Motor neuron (in vitro differentiated cells): Measurements from ENCODE around the gene PTCH2. TPM values are rescaled to one million over a fixed set of nuclear protein-coding genes. Genes with fewer than 3 reads are reported as not detected.

Experiments used
- ATAC-seq, 8 experiments: fragments of 200-7000 bp; cut with Tn5 transposase; replicated peaks in 6 of 8; 2 replicates each; pipeline ENCODE4 v1.8.0; 2021; ENCODE audit warnings: mild to moderate bottlenecking in 8 of 8, moderate library complexity in 8 of 8
- H3K27ac ChIP-seq, 2 donors: fragments of 250-450 bp; sonication (Bioruptor Pico); 2 replicates each; pipeline ENCODE4 v1.9.0; 2021; ENCODE audit warnings: antibody characterized with exemption in 2 of 2, mild to moderate bottlenecking in 2 of 2, moderate library complexity in 1 of 2
- H3K4me1 ChIP-seq, 2 donors: fragments of 250-450 bp; sonication (Bioruptor Pico); replicated peaks in 1 of 2; 2 replicates each; pipeline ENCODE4 v1.6.1; 2021; ENCODE audit warnings: antibody characterized with exemption in 2 of 2, mild to moderate bottlenecking in 2 of 2, moderate library complexity in 1 of 2
- H3K4me3 ChIP-seq, 5 donors: fragments of 250-450 bp; sonication (Bioruptor Pico); 2 replicates each; pipeline ENCODE4 v1.9.0; 2021; ENCODE audit warnings: antibody characterized with exemption in 5 of 5, mild to moderate bottlenecking in 5 of 5, moderate library complexity in 4 of 5
- WGBS, 10 experiments: fragments of 450-650 bp; shearing (Covaris generic); methylation state at CpG; one replicate each; pipeline ENCODE4 v1.0.0; 2022; 5-methylcytosine and 5-hydroxymethylcytosine counted together
- in situ Hi-C, 9 experiments: fragments of 400-800 bp; cut with MboI; loops; one replicate each; pipeline ENCODE4 v1.15.0; 2021; ENCODE audit warnings: low sequenced_read_pairs in 9 of 9, low pct_unique_long_range_greater_than_20kb in 2 of 9; ENCODE audit not compliant: unreplicated experiment in 9 of 9
- total RNA-seq, 8 experiments: library from RNA; unstranded; fragments of 300-600 nt; gene quantifications; 2 replicates each; pipeline versions ENCODE4 v1.2.3 to v1.2.4, GENCODE V29; 2022

PTCH2 gene
- total RNA-seq, 8 experiments from 2014 or later = 0.81 to 3.0 (median 2.2) TPM

DNA sequence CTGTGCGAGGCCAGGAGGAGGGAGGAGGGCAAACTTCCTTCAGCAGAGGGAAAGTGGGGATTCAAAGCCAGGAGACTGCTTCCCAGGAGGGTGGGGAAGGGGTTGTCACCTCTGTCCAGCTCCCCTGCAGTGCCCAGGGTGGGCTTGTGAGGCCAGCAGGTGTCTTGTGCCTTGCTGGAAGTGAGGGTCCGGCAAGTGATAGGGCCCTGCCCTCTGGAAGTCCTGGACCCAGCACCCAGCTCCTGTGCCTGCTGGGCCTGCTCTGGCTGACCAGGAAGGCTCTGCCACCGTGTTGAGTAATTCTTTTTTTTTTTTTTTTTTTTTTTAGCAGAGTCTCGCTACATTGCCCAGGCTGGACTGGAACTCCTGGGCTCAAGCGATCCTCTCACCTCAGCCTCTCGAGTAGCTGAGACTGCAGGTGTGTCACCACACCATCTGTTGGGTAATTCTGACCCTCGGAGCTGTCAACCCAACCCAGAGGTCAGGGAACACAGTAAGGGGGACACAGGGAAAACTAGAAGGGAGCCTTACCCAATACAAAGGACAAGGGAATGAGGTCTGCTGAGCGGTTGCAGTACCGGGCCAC lies 56.1 kb downstream of the PTCH2 start:
- Histone ChIP-seq H3K4me3 (no peak overlapping the region), H3K27ac (no peak overlapping the region), H3K4me1 (peaks cover 26 to 28% of the 10 kb centered on the region in 2 donors)
- in situ Hi-C loops = no loop called here
- no peak for ATAC-seq
- WGBS, 10 experiments = 0 to 100% (median 86%) methylated on average over 1 to 8 of the region's 9 CpGs; no CpG with 5 or more reads in 4 of the 10 experiments

DNA sequence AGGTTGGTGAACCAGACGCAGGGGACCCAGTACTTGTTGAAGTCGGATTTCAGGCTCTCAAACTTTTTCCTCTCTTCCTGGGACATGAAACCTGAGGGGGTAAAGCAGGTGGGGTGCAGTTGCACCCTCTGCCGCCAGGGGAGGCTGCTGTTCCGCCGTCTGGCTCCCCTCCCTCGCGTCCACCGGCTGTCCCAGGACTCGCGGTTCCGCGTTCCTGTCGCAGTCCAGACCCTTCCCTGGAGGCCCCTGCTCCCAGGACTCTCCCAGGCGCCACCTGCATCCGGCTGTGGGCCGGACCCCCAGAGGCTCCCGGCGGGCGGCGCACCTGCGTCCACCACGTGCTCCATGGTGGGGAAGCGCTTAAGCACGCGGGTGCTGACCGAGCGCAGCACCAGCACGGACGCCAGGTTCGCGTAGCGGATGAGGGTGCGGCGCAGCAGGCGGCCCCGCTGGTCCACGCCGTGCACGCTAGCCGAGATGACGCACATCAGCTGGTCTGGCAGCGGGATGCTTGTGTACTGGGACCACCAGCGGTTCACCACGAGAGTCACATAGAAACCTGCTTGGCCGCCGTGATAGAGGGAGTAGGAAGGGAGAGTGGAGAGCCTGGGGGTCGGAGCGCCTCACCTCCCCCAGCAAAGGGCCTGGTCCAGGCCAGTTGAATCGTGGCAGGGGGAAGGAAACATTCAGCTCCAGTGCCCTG lies 56.8 kb downstream of the PTCH2 start:
- Histone ChIP-seq H3K27ac (no peak overlapping the region), H3K4me3 (peak overlapping the region in 4 of 5 donors; percentile 5 to 26 (median 17)), H3K4me1 (peaks cover 25 to 28% of the 10 kb centered on the region in 2 donors)
- peak; percentile 69 to 89 (median 82) for ATAC-seq
- 0 to 67% (median 17%) methylated on average over 1 to 43 of the region's 49 CpGs; no CpG with 5 or more reads in 3 of the 10 experiments for WGBS, 10 experiments
- in situ Hi-C loops = no loop called here

DNA sequence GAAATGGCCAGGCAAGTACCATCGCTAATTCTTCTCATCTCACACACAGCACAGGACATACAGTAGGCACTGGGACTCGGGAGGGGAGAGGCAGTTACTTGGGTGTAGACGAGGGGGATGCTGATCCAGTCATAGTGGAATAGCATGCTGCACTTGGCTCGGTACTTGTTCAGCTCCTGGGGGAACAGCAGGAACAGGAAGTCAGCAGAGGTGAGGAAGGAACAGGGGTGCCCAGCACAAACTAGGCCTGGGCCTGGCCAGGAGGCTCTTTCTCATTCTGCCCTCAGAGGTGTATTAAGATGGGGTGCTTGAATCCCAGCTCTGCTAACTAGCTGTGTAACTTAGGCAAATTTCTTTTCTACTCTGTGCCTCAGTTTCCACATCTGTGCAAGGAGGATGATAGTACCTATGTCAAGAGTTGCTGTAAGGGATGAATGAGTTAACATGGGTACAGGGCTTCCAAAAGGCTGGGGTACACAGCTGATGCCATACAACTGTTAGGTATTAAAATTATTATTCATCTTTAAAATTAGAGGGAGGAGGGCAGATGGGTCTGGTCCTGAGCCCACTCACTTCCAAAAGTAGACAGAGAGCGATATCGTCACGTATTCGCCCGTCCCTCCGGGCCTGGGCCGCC lies 57.4 kb downstream of the PTCH2 start:
- WGBS, 10 experiments = 31 to 80% (median 49%) methylated on average over 2 to 7 of the region's 11 CpGs; no CpG with 5 or more reads in 4 of the 10 experiments

DNA sequence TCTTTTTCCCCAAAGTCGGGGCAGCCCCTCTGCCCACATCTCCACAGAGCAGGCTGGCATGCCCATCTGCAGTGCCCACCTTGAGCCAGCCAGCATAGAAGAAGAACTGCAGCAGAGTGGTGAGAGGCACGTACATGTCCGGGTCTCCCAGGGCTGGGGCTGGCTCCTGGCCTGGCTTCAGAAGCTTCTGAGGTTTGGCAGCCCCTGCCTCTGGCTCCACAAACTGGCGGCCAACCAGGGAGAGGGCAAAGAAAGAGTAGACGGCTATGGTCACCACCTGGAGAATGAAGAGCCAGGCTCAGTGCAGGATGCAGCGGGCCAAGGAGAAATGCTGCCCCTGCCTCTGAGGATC lies 58.0 kb downstream of the PTCH2 start:
- Histone ChIP-seq H3K4me3 (no peak overlapping the region), H3K27ac (no peak overlapping the region), H3K4me1 (peaks cover 20 to 28% of the 10 kb centered on the region in 2 donors)
- ATAC-seq = no peak
- 67 to 100% (median 100%) methylated on average over 1 to 3 of the region's 6 CpGs; no CpG with 5 or more reads in 6 of the 10 experiments for WGBS, 10 experiments
- in situ Hi-C loops = no loop called here

More for the DNA sequence above, 57.4 kb downstream of the PTCH2 start:
- no peak overlapping the region for H3K27ac ChIP-seq
- ATAC-seq = no peak
- H3K4me3 ChIP-seq = no peak overlapping the region
- peaks cover 20 to 28% of the 10 kb centered on the region in 2 donors for H3K4me1 ChIP-seq
- in situ Hi-C loops = no loop called here

DNA sequence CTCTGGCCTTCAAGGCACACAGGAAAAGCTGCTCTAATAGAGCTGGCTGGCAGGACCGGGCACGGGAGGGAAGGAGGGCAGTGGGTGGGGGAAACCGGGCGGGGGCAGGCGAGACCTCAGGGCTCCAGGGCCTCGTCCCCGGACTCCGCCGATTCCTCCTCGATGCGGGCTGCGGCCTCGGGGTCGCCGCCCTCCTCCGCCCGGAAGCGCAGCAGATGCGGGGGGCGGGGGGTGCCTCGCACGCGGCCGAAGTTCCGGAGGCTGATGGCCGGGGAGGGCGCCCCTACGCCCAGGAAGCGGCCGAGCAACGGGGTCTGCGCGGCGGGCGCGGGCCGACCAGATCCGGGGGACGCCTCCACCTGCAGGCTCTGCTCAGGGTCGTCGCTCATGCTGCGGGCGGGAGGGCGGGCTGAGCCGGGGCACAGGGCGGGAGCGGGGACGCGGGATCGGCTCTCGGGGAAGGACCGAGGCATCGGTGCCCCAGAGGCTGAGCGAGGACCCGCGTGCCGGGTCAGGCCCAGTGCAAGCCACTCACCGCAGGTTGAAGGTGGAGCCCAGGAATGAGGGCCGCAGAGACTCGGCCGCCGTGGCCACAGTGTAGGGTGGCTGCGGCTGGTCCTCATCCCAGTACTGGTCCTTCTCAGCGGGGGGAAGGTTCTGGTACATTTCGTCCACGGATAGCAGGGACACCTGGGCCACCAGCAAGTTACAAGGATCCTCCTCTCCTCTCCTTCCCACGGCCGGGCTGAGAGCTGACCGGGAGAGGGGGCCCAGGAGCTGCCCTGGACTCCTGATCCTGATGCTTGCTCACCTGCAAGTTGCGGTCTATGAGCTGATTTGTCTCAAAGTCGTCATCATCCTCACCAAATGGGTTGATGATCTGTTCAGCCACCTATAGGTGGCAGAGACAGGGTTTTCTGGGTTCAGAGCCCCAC lies 58.7 kb downstream of the PTCH2 start:
- WGBS, 10 experiments = 0 to 83% (median 40%) methylated on average over 2 to 19 of the region's 71 CpGs; no CpG with 5 or more reads in 4 of the 10 experiments
- Histone ChIP-seq H3K27ac (no peak overlapping the region), H3K4me3 (peak overlapping the region in 3 of 5 donors; percentile 7 to 16 (median 10)), H3K4me1 (peaks cover 20 to 28% of the 10 kb centered on the region in 2 donors)
- in situ Hi-C loops = no loop called here
- ATAC-seq = peak; percentile 4 to 42 (median 22)

DNA sequence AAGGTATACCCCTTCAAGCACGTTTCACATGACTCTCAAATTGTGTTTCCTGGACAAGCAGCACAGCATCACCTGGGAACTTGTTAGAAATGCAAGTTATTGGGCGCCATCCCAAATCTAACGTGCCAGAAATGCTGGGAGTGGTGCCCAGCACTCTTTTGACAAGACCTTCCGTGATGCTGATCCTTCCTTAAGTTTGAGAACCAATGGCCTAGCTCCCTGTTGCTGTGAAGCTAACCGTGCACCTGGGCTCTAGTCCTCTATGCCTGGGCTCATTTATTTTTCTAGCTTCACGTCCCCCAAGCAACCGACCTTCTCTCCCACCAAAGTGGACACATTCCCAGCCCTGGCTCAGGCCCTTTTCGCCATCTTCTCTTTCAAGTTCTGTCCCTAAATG lies 59.4 kb downstream of the PTCH2 start:
- 62 to 92% (median 82%) methylated on average over 2 to 8 of the region's 8 CpGs; no CpG with 5 or more reads in 2 of the 10 experiments for WGBS, 10 experiments
- in situ Hi-C loops = no loop called here
- Histone ChIP-seq H3K4me3 (peak overlapping the region in 1 of 5 donors; percentile 10), H3K4me1 (peaks cover 20 to 28% of the 10 kb centered on the region in 2 donors), H3K27ac (no peak overlapping the region)
- ATAC-seq = peak in 1 of 8 experiments; percentile 2

DNA sequence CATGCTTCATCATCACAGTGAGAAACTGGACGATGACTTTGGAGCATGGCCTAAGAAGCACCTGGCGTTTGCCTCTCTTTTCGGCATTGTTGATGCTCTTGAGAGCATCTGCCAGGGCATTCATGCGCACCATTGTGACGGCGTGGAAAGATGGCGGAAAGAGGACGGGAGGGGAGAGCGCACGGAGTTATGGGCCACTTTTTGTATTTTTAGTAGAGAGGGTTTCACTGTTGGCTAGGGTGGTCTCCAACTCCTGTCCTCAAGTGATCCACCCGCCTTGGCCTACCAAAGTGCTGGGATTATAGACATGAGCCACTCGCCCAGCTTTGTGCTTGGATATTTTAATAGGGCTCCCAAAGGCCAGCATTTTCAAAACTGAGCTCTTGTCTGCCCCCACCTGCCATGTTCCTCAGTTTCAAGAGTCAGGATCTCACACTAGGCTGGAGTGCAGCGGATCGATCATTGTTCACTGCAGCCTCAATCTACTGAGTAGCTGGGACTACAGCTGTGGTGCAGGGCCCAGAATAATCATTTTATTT lies 62.4 kb downstream of the PTCH2 start:
- Histone ChIP-seq H3K27ac (no peak overlapping the region), H3K4me3 (no peak overlapping the region), H3K4me1 (peaks cover 28 to 32% of the 10 kb centered on the region in 2 donors)
- WGBS, 10 experiments = 87 to 98% (median 93%) methylated on average over 8 to 14 of the region's 14 CpGs; no CpG with 5 or more reads in 4 of the 10 experiments
- peak in 1 of 8 experiments; percentile 3 for ATAC-seq
- in situ Hi-C loops = no loop called here

DNA sequence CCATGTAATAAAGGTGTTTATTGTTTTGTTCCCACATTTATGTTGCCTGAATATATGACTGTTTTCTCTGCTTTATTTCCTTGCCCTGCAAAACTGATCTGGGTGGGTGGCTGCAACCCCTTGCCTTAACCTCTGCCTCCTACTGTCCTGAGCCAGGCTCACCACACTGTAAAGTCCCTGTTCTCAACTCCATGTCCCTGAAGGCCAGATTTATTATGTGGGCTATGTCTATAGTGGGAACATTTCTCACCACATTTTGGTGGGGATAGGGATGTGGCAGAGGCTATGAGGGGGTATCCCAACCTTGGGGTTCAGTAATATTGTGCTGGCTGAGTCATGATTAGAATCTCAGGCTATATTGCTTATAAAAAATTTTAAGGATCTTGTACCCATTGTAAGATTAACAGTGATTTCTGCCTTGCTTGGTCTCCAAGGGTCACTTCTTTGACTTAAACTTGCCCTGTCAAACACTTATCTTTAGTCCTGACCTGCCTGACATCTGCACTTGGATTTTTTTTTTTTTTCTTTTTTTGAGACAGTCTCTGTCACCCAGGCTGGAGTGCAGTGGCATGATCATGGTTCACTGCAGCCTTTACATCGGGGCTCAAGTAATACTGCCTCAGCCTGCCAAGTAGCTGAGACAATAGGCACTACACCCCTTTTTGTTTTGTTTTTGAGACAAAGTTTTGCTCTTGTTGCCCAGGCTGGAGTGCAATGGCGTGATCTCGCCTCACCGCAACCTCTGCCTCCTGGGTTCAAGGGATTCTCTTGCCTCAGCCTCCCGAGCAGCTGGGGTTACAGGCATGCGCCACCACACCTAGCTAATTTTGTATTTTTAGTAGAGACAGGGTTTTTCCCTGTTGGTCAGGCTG lies 64.1 kb downstream of the PTCH2 start:
- Histone ChIP-seq H3K4me3 (no peak overlapping the region), H3K27ac (no peak overlapping the region), H3K4me1 (peaks cover 25 to 27% of the 10 kb centered on the region in 2 donors)
- in situ Hi-C loops = no loop called here
- WGBS, 10 experiments = 83 to 100% (median 94%) methylated on average over 1 to 6 of the region's 6 CpGs; no CpG with 5 or more reads in 4 of the 10 experiments
- ATAC-seq = no peak

DNA sequence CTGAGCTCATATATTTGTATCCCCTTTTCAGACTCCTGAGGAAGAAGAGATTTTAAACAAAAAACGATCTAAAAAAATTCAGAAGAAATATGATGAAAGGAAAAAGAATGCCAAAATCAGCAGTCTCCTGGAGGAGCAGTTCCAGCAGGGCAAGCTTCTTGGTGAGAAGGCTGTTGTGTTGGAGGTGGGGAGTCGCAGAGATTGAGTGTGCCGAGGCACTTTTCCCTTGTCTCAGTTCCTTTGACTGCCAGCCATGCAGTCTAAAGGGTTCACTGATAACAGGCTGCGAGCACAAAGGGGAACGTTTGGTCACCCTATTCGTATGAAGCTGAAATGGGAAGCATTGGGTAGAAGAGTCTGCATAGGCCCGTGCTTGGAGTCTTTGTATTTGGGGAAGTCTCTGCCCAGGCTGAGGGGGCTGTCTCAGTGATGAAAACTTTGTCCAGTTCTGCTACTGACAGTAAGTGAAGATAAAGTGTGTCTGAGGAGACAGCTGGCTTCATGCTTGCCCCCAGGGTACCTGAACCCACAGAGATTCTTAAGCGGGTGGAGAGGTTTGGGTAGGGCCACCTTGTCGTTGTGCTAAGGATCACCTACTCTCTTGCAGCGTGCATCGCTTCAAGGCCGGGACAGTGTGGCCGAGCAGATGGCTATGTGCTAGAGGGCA lies 65.0 kb downstream of the PTCH2 start:
- 39 to 100% (median 82%) methylated on average over 1 to 10 of the region's 13 CpGs for WGBS, 10 experiments
- Histone ChIP-seq H3K4me1 (peaks cover 22 to 23% of the 10 kb centered on the region in 2 donors), H3K4me3 (no peak overlapping the region), H3K27ac (no peak overlapping the region)
- in situ Hi-C loops = no loop called here
- no peak for ATAC-seq

DNA sequence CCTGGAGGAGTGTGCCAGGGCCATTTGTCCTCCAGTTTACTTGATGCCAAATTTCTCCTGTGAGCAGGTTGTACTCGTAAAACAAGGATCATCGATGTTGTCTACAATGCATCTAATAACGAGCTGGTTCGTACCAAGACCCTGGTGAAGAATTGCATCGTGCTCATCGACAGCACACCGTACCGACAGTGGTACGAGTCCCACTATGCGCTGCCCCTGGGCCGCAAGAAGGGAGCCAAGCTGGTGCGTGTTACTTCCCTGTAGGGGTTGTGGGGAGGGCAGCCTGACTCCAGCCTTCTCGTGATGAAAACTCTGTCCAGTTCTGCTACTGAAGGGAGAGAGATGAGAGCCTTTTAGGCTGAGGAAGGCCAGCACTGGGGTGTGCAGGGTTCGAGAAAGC lies 65.5 kb downstream of the PTCH2 start:
- Histone ChIP-seq H3K4me1 (peaks cover 22 to 23% of the 10 kb centered on the region in 2 donors), H3K4me3 (no peak overlapping the region), H3K27ac (no peak overlapping the region)
- ATAC-seq = no peak
- in situ Hi-C loops = no loop called here
- 33 to 100% (median 87%) methylated on average over 1 to 14 of the region's 14 CpGs; no CpG with 5 or more reads in 1 of the 10 experiments for WGBS, 10 experiments

DNA sequence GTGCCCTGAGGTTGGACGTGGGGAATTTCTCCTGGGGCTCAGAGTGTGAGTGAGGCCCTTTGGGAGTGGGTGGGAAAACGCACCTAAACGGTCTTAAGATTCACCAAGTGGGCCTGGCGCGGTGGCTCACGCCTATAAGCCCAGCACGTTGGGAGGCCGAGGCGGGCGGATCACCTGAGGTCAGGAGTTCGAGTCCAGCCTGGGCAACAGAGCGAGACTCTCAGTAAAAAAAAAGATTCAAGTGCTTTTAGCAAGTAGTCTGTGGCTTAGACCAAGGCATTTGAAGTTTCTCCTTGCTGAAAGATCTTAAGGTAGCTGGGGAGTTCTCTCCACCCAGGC lies 66.4 kb downstream of the PTCH2 start:
- no peak for ATAC-seq
- Histone ChIP-seq H3K27ac (no peak overlapping the region), H3K4me1 (peaks cover 22 to 23% of the 10 kb centered on the region in 2 donors), H3K4me3 (peak overlapping the region; percentile 45 to 78 (median 59))
- 7 to 66% (median 43%) methylated on average over 1 to 12 of the region's 12 CpGs; no CpG with 5 or more reads in 5 of the 10 experiments for WGBS, 10 experiments
- in situ Hi-C loops = no loop called here
